OCI-LY7 (cell line): Measurements from ENCODE around the gene LSS. TPM values are rescaled to one million over a fixed set of nuclear protein-coding genes. Genes with fewer than 3 reads are reported as not detected.

Source experiments
- BruUV-seq: library from RNA; stranded (reverse); fragments of 400-500 nt; replicated peaks from 2 replicates; lab custom pipeline; 2021; lab: Mats Ljungman, UMichigan
- CTCF ChIA-PET: fragments of 300-600 bp; sonication (Branson Sonifier 250); formaldehyde crosslinking; loops from one replicate; lab custom pipeline; 2022; ENCODE audit warnings: antibody characterized with exemption; ENCODE audit not compliant: unreplicated experiment; lab: Charles Lee
- POLR2A ChIA-PET: fragments of 300-600 bp; sonication (Branson Sonifier 250); formaldehyde crosslinking; loops from one replicate; lab custom pipeline; 2022; ENCODE audit warnings: antibody characterized with exemption; lab: Charles Lee
- DNase-seq: peaks from one replicate; pipeline ENCODE4 v3.0.0-alpha.2; 2015; ENCODE audit warnings: low spot score
- H2AFZ ChIP-seq: fragments of 200-600 bp; sonication (generic), shearing (Covaris generic); 2 replicates; pipeline ENCODE4 v1.6.1; 2014; ENCODE audit warnings: mild to moderate bottlenecking, antibody characterized with exemption, low read length, moderate library complexity
- H3K27ac ChIP-seq: fragments of 200-600 bp; sonication (generic); 2 replicates; pipeline ENCODE4 v1.5.1; 2014; ENCODE audit warnings: mixed run types, low read depth, mild to moderate bottlenecking, moderate library complexity, low read length, inconsistent platforms; ENCODE audit not compliant: poor library complexity, severe bottlenecking
- H3K36me3 ChIP-seq: fragments of 200-600 bp; sonication (generic); 2 replicates; pipeline ENCODE4 v1.6.1; 2014; ENCODE audit warnings: mild to moderate bottlenecking, antibody characterized with exemption, low read length, moderate library complexity, mixed read lengths; ENCODE audit not compliant: insufficient read depth
- H3K4me1 ChIP-seq: fragments of 200-600 bp; sonication (generic); 2 replicates; pipeline ENCODE4 v1.5.1; 2014; ENCODE audit warnings: mild to moderate bottlenecking, low read length; ENCODE audit not compliant: insufficient read depth, poor library complexity, severe bottlenecking
- H3K4me2 ChIP-seq: fragments of 200-600 bp; sonication (generic); 2 replicates; pipeline ENCODE4 v1.6.1; 2014; ENCODE audit warnings: mild to moderate bottlenecking, low read length
- H3K4me3 ChIP-seq: fragments of 200-600 bp; sonication (generic); 2 replicates; pipeline ENCODE4 v1.5.1; 2014; ENCODE audit warnings: mild to moderate bottlenecking, low read depth, low read length; ENCODE audit not compliant: poor library complexity, severe bottlenecking
- H3K79me2 ChIP-seq: fragments of 200-600 bp; sonication (generic); 2 replicates; pipeline ENCODE4 v1.6.1; 2016; ENCODE audit warnings: low read depth, mild to moderate bottlenecking, low read length, moderate library complexity, mixed read lengths; ENCODE audit not compliant: insufficient read depth
- H3K9me2 ChIP-seq: fragments of 200-600 bp; sonication (generic); 2 replicates; pipeline ENCODE4 v1.6.1; 2016; ENCODE audit warnings: mild to moderate bottlenecking, low read length, mixed read lengths; ENCODE audit not compliant: insufficient read depth
- H3K9me3 ChIP-seq: fragments of 200-600 bp; sonication (generic); 2 replicates; pipeline ENCODE4 v1.6.1; 2014; ENCODE audit warnings: mild to moderate bottlenecking, mixed run types, low read length, mixed read lengths
- H4K20me1 ChIP-seq: fragments of 200-600 bp; sonication (generic); 2 replicates; pipeline ENCODE4 v1.6.1; 2014; ENCODE audit warnings: mild to moderate bottlenecking, antibody characterized with exemption, low read length, moderate library complexity, mixed read lengths; ENCODE audit not compliant: insufficient read depth
- CTCF ChIP-seq: fragments of 200-600 bp; sonication (generic); conservative IDR thresholded peaks from 2 replicates; pipeline ENCODE4 v1.5.1; 2014; ENCODE audit warnings: mild to moderate bottlenecking, antibody characterized with exemption, low read length, moderate library complexity, mixed read lengths
- EZH2phosphoT487 ChIP-seq: fragments of 200-600 bp; sonication (generic); IDR thresholded peaks from 2 replicates; pipeline ENCODE4 v1.6.1; 2018; ENCODE audit warnings: low read depth, borderline replicate concordance, mild to moderate bottlenecking, mixed run types, antibody characterized with exemption, low read length, moderate library complexity, mixed read lengths
- intact Hi-C: fragments of 100-400 bp; cut with micrococcal nuclease; formaldehyde crosslinking; loops from one replicate; pipeline ENCODE4 v1.10.0; 2022; ENCODE audit not compliant: unreplicated experiment
- total RNA-seq, 2 experiments: library from RNA; depleted of rRNA in 1 of 2; stranded (reverse); fragments of >200 nt in 1 of 2; shearing (Covaris generic) in 1 of 2; gene quantifications; 2 replicates each; pipeline ENCODE4 v1.2.3, GENCODE V29; 2014 to 2022

LSS gene
- total RNA-seq, 2 experiments from 2014 or later = 45.4 to 137 TPM

DNA sequence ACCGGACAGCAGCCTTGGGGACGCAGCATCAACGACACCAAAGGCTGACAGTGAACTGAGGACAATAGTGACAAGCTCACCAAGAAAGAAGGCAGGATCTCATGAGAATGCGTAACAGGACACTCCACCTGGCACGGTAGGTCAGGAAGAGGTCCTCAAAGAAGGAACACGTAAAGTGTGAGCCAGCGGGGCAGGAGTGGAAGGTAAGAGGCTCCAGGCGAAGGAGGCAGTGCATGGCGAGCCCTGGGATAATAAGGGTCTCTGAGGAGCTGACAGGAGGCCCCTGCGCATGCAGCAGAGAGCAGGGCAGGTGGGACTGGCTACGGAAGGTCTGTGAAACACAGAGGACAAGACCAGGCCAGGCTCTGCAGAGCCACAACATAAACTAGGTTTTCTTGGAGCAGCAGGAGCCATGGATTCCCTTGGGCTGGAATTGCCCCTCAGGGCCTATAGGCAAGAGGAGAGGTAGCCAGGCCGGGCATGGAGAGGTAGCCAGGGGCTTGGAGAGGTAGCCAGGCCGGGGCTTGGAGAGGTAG, 8.2 kb downstream of the LSS start:
- TF ChIP-seq CTCF (no peak), EZH2phosphoT487 (no peak)
- Histone ChIP-seq H3K4me2 (no peak overlapping the region), H3K4me3 (no peak overlapping the region), H4K20me1 (no peaks in the 10 kb centered on the region), H3K4me1 (no peaks in the 10 kb centered on the region), H3K79me2 (no peaks in the 10 kb centered on the region; the same call in 1 of the 2 replicates), H3K36me3 (peaks cover 36% of the 10 kb centered on the region), H3K9me2 (no peaks in the 10 kb centered on the region), H3K9me3 (no peaks in the 10 kb centered on the region), H3K27ac (no peak overlapping the region), H2AFZ (no peak overlapping the region)
- intact Hi-C loops = no loop called here
- no TSS peak for BruUV-seq
- CTCF ChIA-PET = no interaction called here
- no peak for DNase-seq
- POLR2A ChIA-PET = interaction anchor here (0.5 kb wide), 1 partner anchor 56 kb away, joined by 4 read pairs; no protein-coding TSS in a partner anchor

- H3K9me2 ChIP-seq = no peaks in the 10 kb centered on the region
- TF ChIP-seq CTCF = no peak
- TF ChIP-seq EZH2phosphoT487 = no peak
- H3K9me3 ChIP-seq = no peaks in the 10 kb centered on the region
- H3K79me2 ChIP-seq = no peaks in the 10 kb centered on the region; the same call in 1 of the 2 replicates
- no peak overlapping the region for H3K4me3 ChIP-seq
- H4K20me1 ChIP-seq = no peaks in the 10 kb centered on the region
- POLR2A ChIA-PET = interaction anchor here (0.5 kb wide), 1 partner anchor 55 kb away, joined by 4 read pairs; no protein-coding TSS in a partner anchor
- CTCF ChIA-PET = no interaction called here
- H2AFZ ChIP-seq = no peak overlapping the region
- DNase-seq = no peak
- no peak overlapping the region for H3K27ac ChIP-seq
- H3K4me2 ChIP-seq = no peak overlapping the region
- no TSS peak for BruUV-seq
- intact Hi-C loops = no loop called here
- peaks cover 36% of the 10 kb centered on the region for H3K36me3 ChIP-seq
- no peaks in the 10 kb centered on the region for H3K4me1 ChIP-seq
These were observed 8.9 kb downstream of the LSS start for GRCh38 chr21:46219591-46220239.
